ENCODE results near the gene DNAJB12. TPM values are rescaled to one million over a fixed set of nuclear protein-coding genes. Genes with fewer than 3 reads are reported as not detected.
"Not testable (repeated sequence)": the region's sequence is repeated elsewhere in the genome, so short reads cannot be mapped to it uniquely, and the experiment has no call there.

DNAJB12 gene
- total RNA-seq, 3 donors from 2014 or later = 37.0 to 38.9 (median 37.7) TPM

DNA sequence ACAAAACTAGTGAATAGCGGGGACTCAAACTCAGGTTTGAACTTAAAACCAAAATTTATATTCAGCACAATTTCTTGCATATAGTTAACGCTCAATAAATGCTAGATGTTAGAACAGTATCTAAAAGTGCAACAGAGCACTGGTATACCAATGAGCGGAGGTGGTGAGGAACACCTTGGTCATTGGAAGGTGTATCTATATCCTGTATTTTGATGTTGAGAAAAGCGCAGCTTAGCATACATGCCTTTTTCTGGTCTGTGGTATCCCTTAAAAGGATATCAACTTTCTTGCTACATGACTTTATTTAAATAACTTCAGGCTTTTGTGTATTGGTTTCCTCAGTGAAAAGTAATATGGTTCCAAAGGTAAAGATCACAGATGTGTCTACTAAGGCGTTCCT, 33.3 kb upstream of the DNAJB12 start:
- intact Hi-C loops (cut with DNase I, micrococcal nuclease) = no loop called here
- TF ChIP-seq, protein P1, sequence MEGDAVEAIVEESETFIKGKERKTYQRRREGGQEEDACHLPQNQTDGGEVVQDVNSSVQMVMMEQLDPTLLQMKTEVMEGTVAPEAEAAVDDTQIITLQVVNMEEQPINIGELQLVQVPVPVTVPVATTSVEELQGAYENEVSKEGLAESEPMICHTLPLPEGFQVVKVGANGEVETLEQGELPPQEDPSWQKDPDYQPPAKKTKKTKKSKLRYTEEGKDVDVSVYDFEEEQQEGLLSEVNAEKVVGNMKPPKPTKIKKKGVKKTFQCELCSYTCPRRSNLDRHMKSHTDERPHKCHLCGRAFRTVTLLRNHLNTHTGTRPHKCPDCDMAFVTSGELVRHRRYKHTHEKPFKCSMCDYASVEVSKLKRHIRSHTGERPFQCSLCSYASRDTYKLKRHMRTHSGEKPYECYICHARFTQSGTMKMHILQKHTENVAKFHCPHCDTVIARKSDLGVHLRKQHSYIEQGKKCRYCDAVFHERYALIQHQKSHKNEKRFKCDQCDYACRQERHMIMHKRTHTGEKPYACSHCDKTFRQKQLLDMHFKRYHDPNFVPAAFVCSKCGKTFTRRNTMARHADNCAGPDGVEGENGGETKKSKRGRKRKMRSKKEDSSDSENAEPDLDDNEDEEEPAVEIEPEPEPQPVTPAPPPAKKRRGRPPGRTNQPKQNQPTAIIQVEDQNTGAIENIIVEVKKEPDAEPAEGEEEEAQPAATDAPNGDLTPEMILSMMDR (IDR thresholded peaks at IDR 0.05) = no peak

DNA sequence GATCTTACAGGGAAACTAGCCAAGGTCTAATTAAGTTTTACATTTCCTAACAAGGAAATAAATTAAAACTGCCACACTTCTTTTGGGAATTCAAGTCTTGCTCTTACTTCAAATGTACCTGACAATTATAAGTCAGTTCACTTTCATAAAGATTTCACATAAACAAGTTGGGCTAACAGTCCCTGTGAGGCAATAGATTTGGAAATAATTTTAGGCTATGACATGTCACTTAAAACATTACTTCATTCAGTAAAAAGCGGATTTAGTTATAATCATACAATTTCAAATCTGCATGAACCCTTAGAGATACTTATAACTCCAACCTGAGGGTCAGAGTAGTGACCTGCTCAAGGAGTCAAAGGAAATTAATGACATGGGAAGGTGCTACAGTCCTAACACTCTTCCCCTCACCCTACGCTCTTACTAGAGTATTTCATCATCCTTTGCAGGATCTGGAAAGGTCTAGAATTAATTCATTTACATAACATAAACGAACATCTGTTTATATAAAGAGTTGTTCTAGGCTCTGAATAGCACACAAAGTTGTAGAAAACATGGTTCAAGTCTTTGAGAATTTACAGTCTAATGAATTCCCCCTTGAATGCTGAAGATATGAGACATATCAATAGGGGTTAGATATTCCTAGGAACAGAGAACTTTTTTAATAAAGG, 32.3 kb upstream of the DNAJB12 start:
- DNase-seq = no peak
- H3K4me3 ChIP-seq = no peak overlapping the region
- intact Hi-C loops (cut with DNase I, micrococcal nuclease) = no loop called here
- H3K36me3 ChIP-seq (ENCODE audit: low read depth) = no peaks in the 10 kb centered on the region
- no peaks in the 10 kb centered on the region for H3K4me1 ChIP-seq (ENCODE audit: low read depth)
- ATAC-seq = no peak
- TF ChIP-seq, protein P1 (IDR thresholded peaks at IDR 0.05) = no peak
- no peaks in the 10 kb centered on the region for H3K9me3 ChIP-seq

More for the DNA sequence above, 33.3 kb upstream of the DNAJB12 start:
- no peaks in the 10 kb centered on the region for H3K4me1 ChIP-seq (ENCODE audit: low read depth)
- H3K36me3 ChIP-seq (ENCODE audit: low read depth) = no peaks in the 10 kb centered on the region
- H3K4me3 ChIP-seq = no peak overlapping the region
- H3K9me3 ChIP-seq = no peaks in the 10 kb centered on the region
- ATAC-seq = no peak
- no peak for DNase-seq

DNA sequence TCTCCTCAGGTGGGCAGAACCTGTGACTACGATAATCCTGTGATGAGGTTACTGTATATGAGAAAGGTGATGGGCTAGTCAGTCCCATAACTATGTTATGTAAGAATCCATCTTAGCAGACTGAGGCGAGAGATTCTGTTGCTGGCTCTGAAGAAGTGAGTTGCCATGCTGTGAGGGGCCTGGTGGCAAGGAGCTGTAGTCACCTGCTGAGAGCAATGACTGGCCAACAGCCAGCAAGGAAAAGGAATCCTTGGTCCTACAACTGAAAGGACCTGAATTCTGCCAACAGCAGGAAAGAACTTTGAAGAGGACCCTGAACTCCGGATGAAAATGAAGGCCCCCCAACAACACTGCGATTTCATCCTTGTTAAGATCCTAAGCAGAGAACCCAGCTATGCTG, 31.0 kb upstream of the DNAJB12 start:
- Histone ChIP-seq H3K36me3 (ENCODE audit: low read depth) (no peaks in the 10 kb centered on the region), H3K9me3 (no peaks in the 10 kb centered on the region), H3K4me3 (no peak overlapping the region), H3K4me1 (ENCODE audit: low read depth) (no peaks in the 10 kb centered on the region)
- intact Hi-C loops (cut with DNase I, micrococcal nuclease) = no loop called here
- ATAC-seq = no peak
- TF ChIP-seq, protein P1 (IDR thresholded peaks at IDR 0.05) = no peak
- no peak for DNase-seq

DNA sequence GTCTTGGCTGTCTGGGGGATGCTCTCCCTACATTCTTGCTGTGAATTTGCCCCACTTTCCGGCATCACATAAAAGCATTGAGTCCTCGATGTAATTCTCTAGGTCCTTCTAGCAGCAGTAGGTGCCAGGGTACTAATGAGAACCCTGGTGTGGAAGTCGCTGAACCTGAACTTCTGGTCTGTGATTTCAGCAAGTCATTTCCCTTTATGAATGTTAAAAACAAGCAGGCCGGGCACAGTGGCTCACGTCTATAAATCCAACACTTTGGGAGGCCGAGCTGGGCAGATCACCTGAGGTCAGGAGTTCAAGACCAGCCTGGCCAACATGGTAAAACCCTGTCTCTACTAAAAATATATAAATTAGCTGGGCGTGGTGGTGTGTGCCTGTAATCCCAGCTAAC, 30.3 kb upstream of the DNAJB12 start:
- H3K36me3 ChIP-seq (ENCODE audit: low read depth); H3K9me3 ChIP-seq; H3K4me1 ChIP-seq (ENCODE audit: low read depth); H3K4me3 ChIP-seq; DNase-seq; intact Hi-C loops (cut with DNase I, micrococcal nuclease); ATAC-seq: not testable (repeated sequence)

DNA sequence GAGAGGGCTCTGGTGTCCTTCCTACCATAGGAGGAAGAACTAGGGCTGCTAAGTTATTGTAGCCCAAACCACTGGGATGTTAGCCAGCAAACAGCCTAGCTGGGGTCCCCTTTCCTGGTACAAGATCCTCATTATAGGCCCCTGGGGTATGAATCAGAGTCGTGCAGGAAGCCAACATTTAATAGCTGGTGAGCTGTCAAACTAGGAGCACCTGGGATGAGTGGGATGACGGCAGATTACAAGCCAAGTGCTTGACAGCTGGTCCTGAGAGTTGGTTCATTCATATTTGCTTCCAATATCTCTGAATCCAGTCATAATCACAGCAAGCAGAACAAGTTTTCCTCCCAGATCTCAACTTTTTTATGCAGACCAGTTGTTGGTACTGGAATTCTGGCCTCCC, 25.1 kb upstream of the DNAJB12 start:
- TF ChIP-seq, protein P1 (IDR thresholded peaks at IDR 0.05) = no peak
- ATAC-seq (no peak), DNase-seq (no peak)
- intact Hi-C loops (cut with DNase I, micrococcal nuclease) = no loop called here
- no peaks in the 10 kb centered on the region for H3K4me1 ChIP-seq (ENCODE audit: low read depth)
- no peaks in the 10 kb centered on the region for H3K9me3 ChIP-seq
- H3K4me3 ChIP-seq = no peak overlapping the region
- H3K36me3 ChIP-seq (ENCODE audit: low read depth) = no peaks in the 10 kb centered on the region

DNA sequence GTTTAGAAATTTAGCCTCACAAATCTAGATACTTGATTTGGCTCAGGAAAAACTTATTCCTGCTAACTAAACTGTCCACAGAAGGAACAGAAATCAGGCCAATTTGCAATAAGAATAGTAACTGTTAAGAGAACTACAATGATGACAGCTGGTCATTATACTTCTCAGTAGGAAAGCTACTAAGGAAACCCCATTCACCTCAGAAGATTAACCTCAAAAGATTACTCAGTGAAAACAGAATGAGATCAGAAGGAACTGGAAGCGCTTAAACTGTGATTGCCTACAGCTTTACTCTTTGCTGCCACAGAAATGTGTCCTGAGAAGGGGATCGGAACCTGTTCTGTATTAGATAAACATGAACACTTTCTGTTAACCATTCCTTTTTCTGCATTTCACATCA, 24.3 kb upstream of the DNAJB12 start:
- DNase-seq (no peak), ATAC-seq (no peak)
- TF ChIP-seq, protein P1 (IDR thresholded peaks at IDR 0.05) = no peak
- no peaks in the 10 kb centered on the region for H3K9me3 ChIP-seq
- intact Hi-C loops (cut with DNase I, micrococcal nuclease) = no loop called here
- no peak overlapping the region for H3K4me3 ChIP-seq
- H3K36me3 ChIP-seq (ENCODE audit: low read depth) = no peaks in the 10 kb centered on the region
- H3K4me1 ChIP-seq (ENCODE audit: low read depth) = no peaks in the 10 kb centered on the region

All from mucosa of descending colon (tissue), 3 donors.